Mononuclear cell (primary cell): ENCODE measurements around the gene RERE. TPM values are rescaled to one million over a fixed set of nuclear protein-coding genes. Genes with fewer than 3 reads are reported as not detected.
A peak's percentile ranks its signal among the peaks of the same experiment; 100 is the strongest.

Experiments
- H3K27me3 ChIP-seq: 2 replicates; pipeline ENCODE4 v1.6.0; 2011; ENCODE audit warnings: low read length, control low read depth; ENCODE audit not compliant: insufficient read depth
- H3K4me1 ChIP-seq: 2 replicates; pipeline ENCODE4 v1.5.1; 2011; ENCODE audit warnings: mild to moderate bottlenecking, low read length, control low read depth; ENCODE audit not compliant: insufficient read depth
- H3K4me3 ChIP-seq: 2 replicates; pipeline ENCODE4 v1.5.1; 2011; ENCODE audit warnings: mild to moderate bottlenecking, low read length, moderate library complexity
- H3K9me3 ChIP-seq: 2 replicates; pipeline ENCODE4 v1.5.1; 2011; ENCODE audit warnings: low read depth, mild to moderate bottlenecking, control low read depth, low read length
- total RNA-seq: library from RNA; depleted of rRNA; stranded (reverse); fragments of >200 nt; gene quantifications from one replicate; pipeline ENCODE4 v1.2.3, GENCODE V29; 2012

Gene RERE
- 60.7 TPM for total RNA-seq

GRCh38 chr1:8817412-8818324, at the start of gene RERE:
RERE (minus strand) TSS chr1:8817640.
- Histone ChIP-seq H3K4me1 (peaks cover 30% of the 10 kb centered on the region), H3K4me3 (peak within 1 kb of the TSS; percentile 97), H3K27me3 (no peaks in the 10 kb centered on the region), H3K9me3 (no peaks in the 10 kb centered on the region)

GRCh38 chr1:8866792-8867415, 49.5 kb upstream of the RERE start:
- Histone ChIP-seq H3K4me1 (peaks cover 17% of the 10 kb centered on the region), H3K4me3 (no peak overlapping the region), H3K9me3 (no peaks in the 10 kb centered on the region), H3K27me3 (no peaks in the 10 kb centered on the region)

- H3K4me3 ChIP-seq: no peak overlapping the region
- no peaks in the 10 kb centered on the region for H3K9me3 ChIP-seq
- H3K27me3 ChIP-seq: no peaks in the 10 kb centered on the region
- peaks cover 11% of the 10 kb centered on the region for H3K4me1 ChIP-seq
These were observed 48.8 kb upstream of the RERE start for GRCh38 chr1:8866173-8866791.

- Histone ChIP-seq H3K4me3 (no peak overlapping the region), H3K4me1 (peaks cover 5% of the 10 kb centered on the region), H3K9me3 (no peaks in the 10 kb centered on the region), H3K27me3 (no peaks in the 10 kb centered on the region)
These were observed 47.4 kb upstream of the RERE start for GRCh38 chr1:8864713-8865344.

GRCh38 chr1:8863794-8864233, 46.4 kb upstream of the RERE start:
- Histone ChIP-seq H3K27me3 (no peaks in the 10 kb centered on the region), H3K9me3 (no peaks in the 10 kb centered on the region), H3K4me3 (no peak overlapping the region), H3K4me1 (peaks cover 16% of the 10 kb centered on the region)

DNA sequence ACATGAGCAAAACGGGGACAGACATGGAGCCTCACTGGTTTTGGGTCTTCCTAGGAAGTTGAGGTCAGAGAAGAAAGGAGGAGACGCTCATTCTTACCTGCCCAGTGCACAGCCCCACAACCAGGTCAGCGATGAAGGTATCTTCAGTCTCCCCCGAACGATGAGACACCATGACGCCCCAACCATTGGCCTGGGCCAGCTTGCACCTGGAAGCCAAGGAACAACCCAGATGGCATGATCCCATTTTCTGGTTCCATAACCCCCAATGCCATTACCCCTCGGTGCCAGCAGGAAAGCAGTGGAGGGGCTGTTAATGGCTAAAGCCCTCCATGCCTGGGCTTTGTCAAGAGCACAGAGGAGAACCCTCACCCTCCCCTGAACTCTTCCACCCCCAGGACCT, 45.7 kb upstream of the RERE start:
- H3K4me1 ChIP-seq: peaks cover 22% of the 10 kb centered on the region
- no peak overlapping the region for H3K4me3 ChIP-seq
- H3K27me3 ChIP-seq: no peaks in the 10 kb centered on the region
- no peaks in the 10 kb centered on the region for H3K9me3 ChIP-seq

- peaks cover 28% of the 10 kb centered on the region for H3K4me1 ChIP-seq
- H3K9me3 ChIP-seq: no peaks in the 10 kb centered on the region
- no peak overlapping the region for H3K4me3 ChIP-seq
- H3K27me3 ChIP-seq: no peaks in the 10 kb centered on the region
These were observed 45.1 kb upstream of the RERE start for GRCh38 chr1:8862528-8862927.

- Histone ChIP-seq H3K4me1 (peaks cover 29% of the 10 kb centered on the region), H3K4me3 (no peak overlapping the region), H3K9me3 (no peaks in the 10 kb centered on the region), H3K27me3 (no peaks in the 10 kb centered on the region)
These were observed 43.5 kb upstream of the RERE start for GRCh38 chr1:8860738-8861516.

DNA sequence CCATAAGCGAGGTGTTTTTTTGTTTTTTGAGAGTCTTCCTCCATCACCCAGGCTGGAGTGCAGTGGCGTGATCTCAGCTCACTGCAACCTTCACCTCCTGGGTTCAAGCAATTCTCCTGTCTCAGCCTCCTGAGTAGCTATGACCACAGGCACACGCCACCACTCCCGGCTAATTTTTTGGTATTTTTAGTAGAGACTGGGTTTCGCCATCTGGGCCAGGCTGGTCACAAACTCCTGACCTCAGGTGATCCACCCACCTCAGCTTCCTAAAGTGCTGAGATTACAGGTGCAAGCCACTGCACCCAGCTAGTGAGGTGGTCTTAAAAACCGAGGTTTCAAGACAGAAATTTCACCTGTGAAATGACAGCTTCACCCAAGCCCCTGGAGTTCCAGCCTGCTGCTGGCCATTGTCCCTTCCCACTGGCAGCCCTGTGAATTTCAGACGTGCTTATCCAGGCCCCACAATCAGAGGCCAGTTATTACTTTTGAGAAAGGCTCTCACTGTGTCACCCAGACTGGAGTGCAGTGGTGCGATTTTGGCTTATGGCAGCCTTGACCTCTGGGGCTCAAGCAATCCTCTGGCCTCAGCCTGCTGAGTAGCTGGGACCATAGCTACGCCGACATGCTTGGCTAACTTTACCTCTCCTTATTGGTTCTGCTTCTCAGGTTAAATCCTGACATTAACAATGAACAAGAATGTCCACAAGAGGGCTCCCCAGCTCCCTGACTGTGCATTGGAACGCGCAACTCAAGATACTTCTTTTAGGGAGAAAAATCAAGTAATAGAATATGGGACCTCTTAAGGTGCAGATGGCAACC, 41.7 kb upstream of the RERE start:
- Histone ChIP-seq H3K27me3 (no peaks in the 10 kb centered on the region), H3K9me3 (no peaks in the 10 kb centered on the region), H3K4me3 (no peak overlapping the region), H3K4me1 (peaks cover 29% of the 10 kb centered on the region)

GRCh38 chr1:8858112-8858668, 40.8 kb upstream of the RERE start:
- peaks cover 29% of the 10 kb centered on the region for H3K4me1 ChIP-seq
- H3K4me3 ChIP-seq: no peak overlapping the region
- H3K9me3 ChIP-seq: no peaks in the 10 kb centered on the region
- H3K27me3 ChIP-seq: no peaks in the 10 kb centered on the region

DNA sequence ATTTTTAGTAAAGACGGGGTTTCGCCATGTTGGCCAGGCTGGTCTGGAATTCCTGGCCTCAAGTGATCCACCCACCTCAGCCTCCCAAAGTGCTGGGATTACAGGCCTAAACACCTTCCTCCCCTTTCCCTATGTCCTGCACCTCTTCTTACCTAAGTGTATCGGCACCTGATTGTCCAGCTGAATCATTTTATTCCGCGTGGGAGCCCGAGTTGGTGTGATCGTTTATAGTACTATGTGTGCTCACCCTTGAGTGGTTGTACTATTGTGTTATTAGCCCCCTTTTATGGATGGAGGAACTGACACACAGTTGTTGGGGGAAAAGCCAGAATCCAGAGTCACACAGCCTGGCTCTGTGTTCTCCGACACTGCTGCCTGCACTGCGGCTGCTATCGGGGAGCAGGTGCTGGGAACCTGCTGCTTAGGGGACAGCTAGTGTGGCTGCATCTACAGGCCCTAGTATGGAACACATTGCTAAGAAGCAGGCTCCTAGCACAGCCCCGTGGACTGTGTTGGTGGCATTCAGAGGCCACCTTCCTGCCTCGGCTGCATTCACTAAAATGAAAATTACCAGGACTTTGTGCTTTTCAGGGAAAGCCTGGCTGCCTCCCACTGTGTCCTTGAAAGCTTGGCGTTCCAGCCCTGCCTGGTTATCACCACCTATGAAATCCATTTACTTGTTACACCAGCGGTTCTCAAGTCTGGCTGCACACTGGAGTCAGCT, 39.4 kb upstream of the RERE start:
- Histone ChIP-seq H3K4me3 (no peak overlapping the region), H3K4me1 (peaks cover 29% of the 10 kb centered on the region), H3K27me3 (no peaks in the 10 kb centered on the region), H3K9me3 (no peaks in the 10 kb centered on the region)

DNA sequence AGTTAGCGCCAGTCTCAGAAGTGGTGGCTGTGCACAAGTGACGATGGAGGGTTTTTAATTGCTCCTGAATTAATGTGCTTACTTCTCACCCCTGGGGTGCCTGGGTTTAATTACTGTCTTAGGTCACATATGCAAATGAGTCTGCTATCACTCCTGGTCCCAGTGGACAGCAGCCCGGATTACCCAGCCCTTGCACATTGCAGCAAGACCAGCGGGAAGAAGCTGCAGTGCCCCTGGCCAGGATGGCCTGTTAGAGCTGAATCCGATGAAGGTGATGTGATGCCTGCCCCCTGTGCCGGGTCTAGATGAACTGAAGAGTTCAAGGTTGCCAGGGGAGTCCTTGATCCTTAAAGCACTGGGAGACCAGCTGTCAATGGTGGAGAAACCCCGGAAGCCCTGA, 36.8 kb upstream of the RERE start:
- Histone ChIP-seq H3K27me3 (no peaks in the 10 kb centered on the region), H3K9me3 (no peaks in the 10 kb centered on the region), H3K4me3 (no peak overlapping the region), H3K4me1 (peaks cover 18% of the 10 kb centered on the region)

- Histone ChIP-seq H3K9me3 (no peaks in the 10 kb centered on the region), H3K27me3 (no peaks in the 10 kb centered on the region), H3K4me3 (no peak overlapping the region), H3K4me1 (peaks cover 3% of the 10 kb centered on the region)
These were observed 33.6 kb upstream of the RERE start for GRCh38 chr1:8851060-8851459.
